K562 (cell line): Measurements from ENCODE around the gene USP10. TPM values are rescaled to one million over a fixed set of nuclear protein-coding genes. Genes with fewer than 3 reads are reported as not detected.

Experiments used
- BRF2 ChIP-seq: IDR thresholded peaks from 3 replicates; pipeline ENCODE4 v1.6.1; 2011; ENCODE audit warnings: borderline replicate concordance, mild to moderate bottlenecking; ENCODE audit not compliant: insufficient read length, insufficient read depth
- CBX1 ChIP-seq: sonication (generic); IDR thresholded peaks from 2 replicates; pipeline ENCODE4 v1.6.1; 2016; ENCODE audit warnings: antibody characterized with exemption, low read depth, mild to moderate bottlenecking
- CEBPB ChIP-seq: fragments of 450-650 bp; IDR thresholded peaks from 2 replicates; pipeline ENCODE4 v1.6.1; 2016; ENCODE audit warnings: missing genetic modification characterization, missing compliant biosample characterization
- PREB ChIP-seq: sonication (generic); formaldehyde crosslinking; IDR thresholded peaks from 2 replicates; pipeline ENCODE4 v1.8.1; 2023; ENCODE audit warnings: mild to moderate bottlenecking, missing genetic modification reagents
- SP2 ChIP-seq: IDR thresholded peaks from 2 replicates; pipeline ENCODE4 v1.6.1; 2011; ENCODE audit warnings: mild to moderate bottlenecking, low read depth, low read length, moderate library complexity; ENCODE audit not compliant: poor library complexity, severe bottlenecking; ENCODE audit errors: extremely low read depth
- ZBTB40 ChIP-seq, 2 experiments: fragments of 450-650 bp in 1 of 2; sonication (generic) in 1 of 2; formaldehyde crosslinking in 1 of 2; IDR thresholded peaks; 2 replicates each; pipeline versions ENCODE4 v1.7.1 to v1.9.0; 2016 to 2022; ENCODE audit warnings: inconsistent platforms in 1 of 2, mild to moderate bottlenecking in 1 of 2, missing genetic modification reagents in 1 of 2
- ZNF124 ChIP-seq: sonication (generic); formaldehyde crosslinking; IDR thresholded peaks from 2 replicates; pipeline ENCODE4 v1.8.1; 2022; ENCODE audit warnings: missing genetic modification reagents
- ZNF766 ChIP-seq: fragments of 200-800 bp; sonication (Bioruptor generic); conservative IDR thresholded peaks from 2 replicates; pipeline ENCODE4 v1.6.1; 2016; ENCODE audit warnings: missing genetic modification characterization, missing compliant biosample characterization
- polyA plus RNA-seq, 8 experiments: library from polyadenylated mRNA; depleted of rRNA in 4 of 8; stranded (reverse) in 5 of 8; unstranded in 3 of 8; fragments of >200 nt; fragmentation: Nextera tagmentation in 2 of 8; fragmentation: Illumina TruSeq in 1 of 8; extraction: Ambion mirVana in 2 of 8; extraction: Trizol in 1 of 8; gene quantifications; 2 replicates each; pipeline versions ENCODE4 v1.2.1 to v1.2.3, GENCODE V29; 2011 to 2014; ENCODE audit warnings: inconsistent platforms in 1 of 8, missing spikeins in 1 of 8
- total RNA-seq, 7 experiments: library from RNA; depleted of rRNA in 6 of 7; stranded (reverse); fragments of >200 nt in 6 of 7; fragmentation: Illumina TruSeq in 2 of 7; extraction: Trizol in 2 of 7; gene quantifications; 2 replicates each; pipeline versions ENCODE4 v1.2.1 to v1.2.3, GENCODE V29; 2011 to 2021; ENCODE audit warnings: low replicate concordance in 1 of 7
- TF ChIP-seq, protein P1 (sequence below): sonication (generic); formaldehyde crosslinking; IDR thresholded peaks from 2 replicates; pipeline ENCODE4 v1.8.1; 2023; ENCODE audit warnings: mild to moderate bottlenecking, missing genetic modification reagents
- TF ChIP-seq, protein P2 (sequence below), 2 experiments: fragments of 450-650 bp in 1 of 2; sonication (generic) in 1 of 2; formaldehyde crosslinking in 1 of 2; IDR thresholded peaks in 1 of 2; conservative IDR thresholded peaks in 1 of 2; 2 replicates each; pipeline versions ENCODE4 v1.6.1 to v1.8.1; 2016 to 2023; ENCODE audit warnings: mild to moderate bottlenecking in 2 of 2, moderate library complexity in 2 of 2, inconsistent platforms in 1 of 2, missing genetic modification reagents in 1 of 2

Gene USP10
- total and polyA plus RNA-seq, 9 of the 15 experiments (the other 6 are each of a cell fraction or from before 2014, with no cell fraction given), result 61.7 to 197 (median 116) TPM

GRCh38 chr16:84795329-84796053, 95.7 kb downstream of the USP10 start (continued):
- TF ChIP-seq BRF2 (no peak), CEBPB (tag) (peak; percentile 85), ZNF124 (no peak), ZNF766 (no peak), CBX1 (no peak), ZBTB40 (IDR thresholded peaks at IDR 0.05) (no peak), ZBTB40 (CRISPR knock-in tag; IDR thresholded peaks at IDR 0.05) (no peak), PREB (CRISPR knock-in tag) (no peak), SP2 (no peak)
- TF ChIP-seq, protein P1, sequence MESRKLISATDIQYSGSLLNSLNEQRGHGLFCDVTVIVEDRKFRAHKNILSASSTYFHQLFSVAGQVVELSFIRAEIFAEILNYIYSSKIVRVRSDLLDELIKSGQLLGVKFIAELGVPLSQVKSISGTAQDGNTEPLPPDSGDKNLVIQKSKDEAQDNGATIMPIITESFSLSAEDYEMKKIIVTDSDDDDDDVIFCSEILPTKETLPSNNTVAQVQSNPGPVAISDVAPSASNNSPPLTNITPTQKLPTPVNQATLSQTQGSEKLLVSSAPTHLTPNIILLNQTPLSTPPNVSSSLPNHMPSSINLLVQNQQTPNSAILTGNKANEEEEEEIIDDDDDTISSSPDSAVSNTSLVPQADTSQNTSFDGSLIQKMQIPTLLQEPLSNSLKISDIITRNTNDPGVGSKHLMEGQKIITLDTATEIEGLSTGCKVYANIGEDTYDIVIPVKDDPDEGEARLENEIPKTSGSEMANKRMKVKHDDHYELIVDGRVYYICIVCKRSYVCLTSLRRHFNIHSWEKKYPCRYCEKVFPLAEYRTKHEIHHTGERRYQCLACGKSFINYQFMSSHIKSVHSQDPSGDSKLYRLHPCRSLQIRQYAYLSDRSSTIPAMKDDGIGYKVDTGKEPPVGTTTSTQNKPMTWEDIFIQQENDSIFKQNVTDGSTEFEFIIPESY (CRISPR knock-in tag), result peak; percentile 65; the same call in 1 of the 2 replicates
- TF ChIP-seq, protein P2, sequence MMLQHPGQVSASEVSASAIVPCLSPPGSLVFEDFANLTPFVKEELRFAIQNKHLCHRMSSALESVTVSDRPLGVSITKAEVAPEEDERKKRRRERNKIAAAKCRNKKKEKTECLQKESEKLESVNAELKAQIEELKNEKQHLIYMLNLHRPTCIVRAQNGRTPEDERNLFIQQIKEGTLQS (IDR thresholded peaks at IDR 0.05), result peak; percentile 82
- TF ChIP-seq, protein P2 (CRISPR knock-in tag; conservative IDR thresholded peaks at IDR 0.05), result no peak
